Stimulated activated CD4-positive, alpha-beta T cell treated with anti-CD3 and anti-CD28 coated beads, Interleukin-4, amount 100 ng/mL, for 4 hours (primary cell): ENCODE measurements around the gene OR13C4.
"Not testable (repeated sequence)": the region's sequence is repeated elsewhere in the genome, so short reads cannot be mapped to it uniquely, and the experiment has no call there.

Experiments used
- DNase-seq, 2 experiments: peaks; one replicate each; pipeline ENCODE4 v3.0.0-alpha.2; 2020

Gene OR13C4

DNA sequence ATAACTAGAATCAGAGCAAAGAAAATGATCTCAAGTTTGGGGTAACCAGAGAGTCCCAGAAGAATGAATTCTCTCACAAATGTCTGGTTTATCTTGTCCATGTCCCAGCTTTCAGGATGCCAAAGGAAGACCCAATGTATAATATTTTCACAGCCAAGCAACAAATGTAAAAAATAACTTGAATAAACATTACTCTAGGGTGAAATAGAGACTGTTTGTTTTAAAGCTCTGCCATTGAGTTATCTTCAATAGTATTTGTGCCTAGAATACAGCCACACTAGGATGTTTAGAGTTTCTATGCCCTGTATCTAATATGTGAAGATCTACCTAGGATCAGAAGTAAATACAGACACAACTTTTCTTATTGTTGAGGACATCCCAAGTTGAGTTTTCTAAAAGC lies at the start of gene OR13C4:
Gene OR13C4 (minus strand): TSS at position 101 of the 400 bp plus-strand sequence. CDS start 0 bp downstream, at position 101.
- no peak for DNase-seq

DNA sequence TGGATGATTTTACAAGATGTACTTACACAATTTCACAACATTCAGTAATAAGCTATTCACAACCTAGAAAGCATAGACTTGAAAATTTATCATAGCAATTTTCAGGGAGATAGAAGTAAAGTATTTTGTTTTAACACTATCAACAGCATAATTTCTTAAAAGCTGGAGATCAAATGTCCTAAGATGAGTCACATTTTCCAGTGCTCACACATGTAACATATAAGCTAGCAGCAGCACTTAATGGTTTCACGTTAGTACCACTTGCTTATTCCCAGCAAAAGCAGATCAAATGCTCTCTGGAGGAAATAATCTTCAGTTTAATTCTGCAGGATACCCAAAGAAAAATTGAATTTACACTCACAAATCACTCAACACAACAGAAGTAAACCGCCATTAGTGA lies 48.4 kb upstream of the OR13C4 start:
- DNase-seq, result no peak

- DNase-seq, result no peak
Observed at GRCh38 chr9:104572612-104573011, 45.6 kb upstream of the OR13C4 start.

GRCh38 chr9:104568868-104569267 lies 41.9 kb upstream of the OR13C4 start, which contains the start of gene OR13C8:
TSS of gene OR13C8 (plus strand) at chr9:104569168. CDS start at chr9:104569168, 0 bp downstream.
- no peak for DNase-seq

DNA sequence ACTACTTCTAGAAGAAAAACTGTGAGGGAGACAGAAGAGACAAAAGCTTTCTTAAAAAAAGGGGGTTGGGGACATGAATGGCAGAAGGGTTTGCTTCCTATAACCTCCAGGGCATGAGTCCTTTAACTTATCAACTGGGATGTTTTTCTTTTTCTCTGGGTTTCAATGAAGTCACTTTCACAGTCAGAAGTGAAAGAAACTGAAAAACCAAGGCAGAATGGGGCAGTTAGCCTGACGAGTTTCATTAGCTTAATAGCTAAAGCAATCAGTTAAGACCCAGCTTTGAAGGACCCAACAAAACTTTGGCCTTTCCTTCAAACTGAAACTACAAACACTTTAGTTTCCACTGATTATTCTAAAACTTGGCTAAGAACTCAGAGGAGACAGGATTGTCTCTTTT lies 37.3 kb upstream of the OR13C4 start:
- DNase-seq, result no peak

GRCh38 chr9:104556830-104557634 lies 30.0 kb upstream of the OR13C4 start:
- DNase-seq, result no peak

GRCh38 chr9:104555521-104555920 lies 28.5 kb upstream of the OR13C4 start:
- DNase-seq, result no peak

DNA sequence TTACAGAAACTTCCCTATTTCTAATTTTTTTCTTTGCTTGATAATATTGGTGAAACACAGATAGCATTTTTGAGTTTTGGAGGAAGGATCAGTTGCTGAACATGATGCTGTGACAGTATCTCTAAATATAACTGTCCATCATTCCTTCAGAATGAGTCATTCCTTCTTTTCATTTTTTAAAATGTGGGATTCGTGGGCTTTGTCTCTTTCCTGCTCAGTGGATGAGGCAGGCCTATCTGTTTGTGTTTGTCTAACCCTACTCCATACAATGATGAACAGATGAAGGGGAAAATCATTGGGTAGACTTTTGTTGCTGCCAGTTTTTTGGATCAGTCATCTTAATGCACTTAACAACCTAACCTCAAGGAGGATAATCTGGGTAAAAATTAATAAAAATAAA lies 26.3 kb upstream of the OR13C4 start:
- DNase-seq, result no peak

GRCh38 chr9:104544644-104545043 lies 17.6 kb upstream of the OR13C4 start:
- DNase-seq, result no peak

GRCh38 chr9:104539275-104539674 lies 12.3 kb upstream of the OR13C4 start:
- no peak for DNase-seq

GRCh38 chr9:104536756-104537155 lies 9.7 kb upstream of the OR13C4 start, which contains the start of gene OR13C3:
TSS of gene OR13C3 (minus strand) at chr9:104536856. CDS start at chr9:104536723, 133 bp downstream.
- no peak for DNase-seq

DNA sequence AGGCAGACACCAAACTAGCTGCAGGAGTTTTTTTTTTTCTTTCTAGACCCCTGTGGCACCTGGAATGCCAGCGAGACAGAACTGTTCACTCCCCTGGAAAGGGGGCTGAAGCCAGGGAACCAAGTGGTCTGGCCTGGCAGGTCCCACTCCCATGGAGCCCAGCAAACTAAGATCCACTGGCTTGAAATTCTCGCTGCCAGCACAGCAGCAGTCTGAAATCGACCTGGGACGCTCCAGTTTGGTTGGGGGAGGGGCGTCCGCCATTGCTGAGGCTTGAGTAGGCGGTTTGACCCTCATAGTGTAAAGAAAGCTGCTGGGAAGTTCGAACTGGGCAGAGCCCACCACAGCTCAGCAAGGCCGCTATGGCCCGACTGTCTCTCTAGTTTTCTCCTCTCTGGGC lies 6.8 kb downstream of the OR13C4 start:
- DNase-seq, result not testable (repeated sequence)

GRCh38 chr9:104514901-104515300 lies 12.1 kb downstream of the OR13C4 start:
- DNase-seq, result no peak

- DNase-seq, result no peak
Observed at GRCh38 chr9:104506565-104506964, 20.4 kb downstream of the OR13C4 start.

DNA sequence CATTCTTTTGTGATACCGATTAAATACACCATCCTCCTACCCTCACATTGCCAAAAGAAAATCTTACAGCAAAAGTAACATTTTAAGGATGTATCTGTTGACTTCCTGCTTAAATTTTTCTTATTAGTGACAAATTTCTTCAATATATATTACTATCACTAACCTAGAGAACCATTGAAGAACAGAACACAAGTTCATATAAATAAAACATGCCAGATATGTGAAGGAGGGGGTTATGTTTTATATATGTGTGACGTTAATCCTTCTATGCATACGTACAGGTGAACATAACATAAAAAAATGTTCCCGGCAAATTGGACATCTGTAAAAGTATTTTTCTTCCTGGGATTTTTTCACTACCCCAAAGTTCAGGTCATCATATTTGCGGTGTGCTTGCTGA lies 23.0 kb downstream of the OR13C4 start, which contains the start of gene OR13F1:
Gene OR13F1 (plus strand): TSS at position 301 of the 400 bp plus-strand sequence. CDS start 0 bp downstream, at position 301.
- DNase-seq, result no peak

DNA sequence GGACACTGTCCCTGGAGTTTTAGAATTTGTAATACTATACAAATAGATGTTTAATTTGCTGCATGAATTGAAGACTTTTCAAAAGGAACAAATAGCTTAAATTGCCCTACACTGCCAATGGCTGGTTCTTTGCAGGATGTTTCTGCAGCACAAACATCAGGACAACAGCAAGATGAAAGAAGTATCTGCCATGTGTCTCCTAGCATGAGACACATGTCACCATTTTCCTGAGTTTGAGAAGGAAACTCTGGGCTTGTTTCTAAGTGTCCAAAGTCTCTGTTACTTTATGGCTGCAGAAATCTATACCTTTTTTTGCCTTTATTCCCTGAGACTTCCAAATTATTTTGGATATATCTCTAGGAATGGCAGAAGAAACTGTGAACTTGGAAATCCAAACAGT lies 23.6 kb downstream of the OR13C4 start:
- no peak for DNase-seq

DNA sequence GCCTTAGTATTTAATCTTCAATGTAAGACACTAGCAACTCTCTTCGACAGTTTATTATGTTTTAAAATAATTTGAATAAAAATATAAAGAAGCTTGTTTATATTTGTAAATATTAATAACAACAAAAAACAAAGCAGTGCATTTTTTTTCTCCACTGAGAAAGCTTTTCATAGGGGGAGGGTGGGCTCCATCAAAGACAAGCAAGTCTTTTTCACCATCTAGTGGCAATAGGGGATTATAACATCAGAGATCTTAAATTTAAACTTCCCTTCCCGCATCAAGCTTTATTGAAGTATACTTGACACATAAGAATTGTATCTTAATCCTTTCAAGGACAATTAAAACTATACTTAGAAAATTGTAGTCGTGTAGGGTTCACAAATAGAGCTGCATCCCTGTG lies 32.2 kb downstream of the OR13C4 start:
- DNase-seq, result no peak

DNA sequence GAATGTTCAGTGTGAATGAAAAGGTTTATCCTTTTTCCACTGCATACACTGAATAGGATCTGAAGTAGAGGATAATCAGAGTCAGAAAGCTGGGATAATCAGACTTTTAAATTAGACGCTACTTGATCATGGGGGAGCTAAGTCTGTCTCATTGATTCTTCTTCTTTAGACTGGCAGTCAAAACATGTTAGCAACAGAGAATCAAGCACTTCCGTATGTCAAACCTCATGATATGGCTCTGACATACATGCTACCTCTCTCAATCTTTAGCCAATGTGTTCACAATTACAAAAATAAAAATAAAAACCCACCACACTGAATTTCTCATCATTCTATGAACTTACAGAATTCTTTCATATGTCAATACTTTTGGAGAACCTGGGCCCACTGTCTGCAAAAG lies 42.0 kb downstream of the OR13C4 start:
- DNase-seq, result no peak

GRCh38 chr9:104482921-104483570 lies 44.0 kb downstream of the OR13C4 start:
- DNase-seq, result no peak
